HepG2 (cell line): Measurements from ENCODE around the gene GDF7.

Experiments
- EZH2 ChIP-seq: conservative IDR thresholded peaks from 2 replicates; pipeline ENCODE4 v1.6.1; 2012; ENCODE audit warnings: mild to moderate bottlenecking, low read depth, low read length, moderate library complexity
- SPEN ChIP-seq: sonication (generic); formaldehyde crosslinking; IDR thresholded peaks from 2 replicates; pipeline ENCODE4 v1.5.1; 2020; ENCODE audit warnings: low read depth, mild to moderate bottlenecking, missing genetic modification reagents
- ZNF772 ChIP-seq: sonication (generic); formaldehyde crosslinking; IDR thresholded peaks from 2 replicates; pipeline ENCODE4 v1.5.0; 2020; ENCODE audit warnings: mild to moderate bottlenecking, missing genetic modification reagents
- ZNF776 ChIP-seq: sonication (generic); formaldehyde crosslinking; IDR thresholded peaks from 2 replicates; pipeline ENCODE4 v1.4.0; 2020; ENCODE audit warnings: mild to moderate bottlenecking, missing genetic modification reagents

DNA sequence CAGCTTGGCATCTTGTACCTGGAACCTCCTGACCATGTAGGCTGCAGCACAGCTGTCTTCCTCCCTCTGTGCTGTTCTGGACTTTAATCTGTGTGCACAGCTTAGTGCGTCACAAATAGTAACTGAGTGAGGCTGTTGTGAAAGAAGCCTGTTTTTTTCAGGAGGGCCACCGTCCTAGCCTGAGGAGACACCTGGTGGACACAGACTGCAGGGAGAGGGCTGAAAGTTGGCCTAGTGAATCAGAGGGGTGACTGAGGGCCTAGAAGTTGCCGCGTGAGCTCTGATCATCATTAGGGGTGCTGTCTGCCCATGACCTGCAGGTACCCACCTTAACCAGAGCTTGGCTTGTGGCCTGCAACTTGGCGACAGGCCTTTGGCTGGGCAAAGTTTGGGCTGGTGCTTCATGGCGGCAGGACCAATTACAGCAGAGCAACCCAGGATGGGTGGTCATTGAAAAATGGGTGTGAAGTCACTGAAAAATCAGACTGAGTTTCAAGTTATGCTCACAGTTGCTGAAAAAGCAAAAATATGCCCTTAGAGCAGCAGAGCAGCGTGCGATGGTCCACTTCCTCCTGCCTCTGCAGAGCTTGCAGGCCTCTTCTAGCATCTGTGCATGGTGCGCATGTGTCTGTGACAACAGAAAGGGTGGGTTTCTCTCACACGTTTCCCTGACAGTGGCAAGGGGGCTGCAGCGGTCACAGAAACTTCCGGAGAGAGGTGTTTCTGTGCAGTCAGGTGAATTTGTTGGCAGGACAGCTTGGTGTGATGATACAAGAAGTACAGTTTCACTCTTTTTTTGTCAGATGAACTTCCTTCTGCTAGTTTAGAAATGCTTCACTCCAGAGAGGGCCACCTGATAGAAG is 9.6 kb downstream of the GDF7 start:
- TF ChIP-seq SPEN (CRISPR knock-in tag) (peak; percentile 89), ZNF772 (CRISPR knock-in tag) (peak; percentile 86), EZH2 (no peak), ZNF776 (peak; percentile 79)
